HepG2 (cell line): ENCODE measurements around the gene ADCY5. TPM values are rescaled to one million over a fixed set of nuclear protein-coding genes. Genes with fewer than 3 reads are reported as not detected.

Experiments
- ATAC-seq: fragments of 200-7000 bp; cut with Tn5 transposase; 3 replicates; pipeline ENCODE4 v1.9.1; 2020; ENCODE audit warnings: mild to moderate bottlenecking, moderate library complexity
- BruUV-seq: library from RNA; stranded (reverse); fragments of 400-500 nt; replicated peaks from 2 replicates; lab custom pipeline; 2021; lab: Mats Ljungman, UMichigan
- CTCF ChIA-PET: fragments of 300-600 bp; formaldehyde crosslinking; extraction: SDS; loops from one replicate; lab custom pipeline; 2021; ENCODE audit warnings: low total read pairs, inconsistent platforms, low intra/inter-chr PET ratio; lab: Yijun Ruan, JAX
- POLR2A ChIA-PET: fragments of 350-600 bp; sonication (Branson Sonifier 250); formaldehyde crosslinking; loops from one replicate; lab custom pipeline; 2020; ENCODE audit warnings: antibody characterized with exemption, inconsistent platforms; lab: Yijun Ruan, JAX
- DNase-seq: peaks from one replicate; pipeline ENCODE4 v3.0.0-alpha.2; 2015; ENCODE audit warnings: low spot score
- FAIRE-seq: peaks from 3 replicates; lab custom pipeline; 2011; peaks lifted over from hg19 to GRCh38; lab: Jason Lieb, UNC
- H2AFZ ChIP-seq: one replicate; pipeline ENCODE4 v1.6.1; 2011; ENCODE audit warnings: low read length, inconsistent platforms
- H3K27ac ChIP-seq: fragments of 300-600 bp; 3 replicates; pipeline ENCODE4 v1.8.0; 2011; ENCODE audit warnings: mixed run types, mild to moderate bottlenecking, mixed read lengths, low read length, inconsistent platforms; ENCODE audit not compliant: insufficient read depth; ENCODE audit errors: extremely low read length
- H3K27me3 ChIP-seq, 2 experiments: fragments of 200-600 bp in 1 of 2; 2 replicates in 1 of 2; 3 replicates in 1 of 2; pipeline versions ENCODE4 v1.6.0 to v1.8.0; 2011; ENCODE audit warnings: low read length in 2 of 2, mild to moderate bottlenecking in 2 of 2, moderate library complexity in 2 of 2, inconsistent platforms in 1 of 2; ENCODE audit not compliant: insufficient read depth in 2 of 2, control insufficient read depth in 1 of 2
- H3K36me3 ChIP-seq, 2 experiments: fragments of 200-600 bp in 1 of 2; replicated peaks in 1 of 2; 2 replicates in 1 of 2; 3 replicates in 1 of 2; pipeline versions ENCODE4 v1.5.1 to v1.8.0; 2011; ENCODE audit warnings: low read length in 2 of 2, inconsistent platforms in 1 of 2; ENCODE audit not compliant: insufficient read depth in 2 of 2, control insufficient read depth in 1 of 2
- H3K4me1 ChIP-seq: 2 replicates; pipeline ENCODE4 v1.5.1; 2012; ENCODE audit warnings: low read length, inconsistent platforms; ENCODE audit not compliant: insufficient read depth
- H3K4me2 ChIP-seq: 2 replicates; pipeline ENCODE4 v1.6.0; 2011; ENCODE audit warnings: low read depth, low read length, inconsistent platforms
- H3K4me3 ChIP-seq, 3 experiments: fragments of 200-600 bp in 1 of 3; sonication (generic), shearing (Covaris generic) in 1 of 3; replicated peaks in 1 of 3; 2 replicates each; pipeline ENCODE4 v1.5.1; 2011 to 2016; ENCODE audit warnings: low read length in 3 of 3, inconsistent platforms in 2 of 3, low read depth in 2 of 3, mild to moderate bottlenecking in 2 of 3, control low read depth in 1 of 3, mixed read lengths in 1 of 3; ENCODE audit not compliant: insufficient read depth in 1 of 3
- H3K79me2 ChIP-seq: one replicate; pipeline ENCODE4 v1.6.1; 2011; ENCODE audit warnings: low read length, inconsistent platforms; ENCODE audit not compliant: insufficient read depth
- H3K9ac ChIP-seq: 2 replicates; pipeline ENCODE4 v1.6.0; 2011; ENCODE audit warnings: mild to moderate bottlenecking, low read depth, low read length, inconsistent platforms; ENCODE audit not compliant: insufficient read depth
- H3K9me3 ChIP-seq: 2 replicates; pipeline ENCODE4 v1.5.1; 2012; ENCODE audit warnings: mild to moderate bottlenecking, low read length
- H4K20me1 ChIP-seq: 2 replicates; pipeline ENCODE4 v1.6.0; 2011; ENCODE audit warnings: inconsistent platforms, mild to moderate bottlenecking, low read length, moderate library complexity; ENCODE audit not compliant: insufficient read depth
- GPBP1L1 ChIP-seq: sonication (generic); formaldehyde crosslinking; IDR thresholded peaks from 2 replicates; pipeline ENCODE4 v1.5.0; 2020; ENCODE audit warnings: mild to moderate bottlenecking, missing genetic modification reagents
- HNRNPH1 ChIP-seq: fragments of 200-400 bp; formaldehyde crosslinking; optimal IDR thresholded peaks from 2 replicates; pipeline ENCODE3; 2017; ENCODE audit warnings: mild to moderate bottlenecking, low read depth, low read length
- ISX ChIP-seq: sonication (generic); formaldehyde crosslinking; conservative IDR thresholded peaks from 2 replicates; pipeline ENCODE4 v1.5.0; 2020; ENCODE audit warnings: missing genetic modification reagents
- PCBP2 ChIP-seq: fragments of 200-400 bp; formaldehyde crosslinking; optimal IDR thresholded peaks from 2 replicates; pipeline ENCODE3; 2018; ENCODE audit warnings: low read length, low read depth; ENCODE audit not compliant: poor library complexity, severe bottlenecking
- POGZ ChIP-seq: sonication (generic); formaldehyde crosslinking; IDR thresholded peaks from 2 replicates; pipeline ENCODE4 v1.4.0; 2020; ENCODE audit warnings: mild to moderate bottlenecking, missing genetic modification reagents
- POLR2G ChIP-seq: fragments of 200-400 bp; formaldehyde crosslinking; IDR thresholded peaks from 2 replicates; pipeline ENCODE4 v1.6.1; 2018; ENCODE audit warnings: mild to moderate bottlenecking, low read depth, low read length, moderate library complexity
- ZNF576 ChIP-seq: sonication (generic); formaldehyde crosslinking; IDR thresholded peaks from 2 replicates; pipeline ENCODE4 v1.4.0; 2020; ENCODE audit warnings: mild to moderate bottlenecking, missing genetic modification reagents
- ZNF644 ChIP-seq: IDR thresholded peaks from 2 replicates; pipeline ENCODE4 v1.6.1; 2016; ENCODE audit warnings: low read depth
- WGBS: methylation state at CpG from one replicate; pipeline ENCODE4 v1.1.6; 2017; ENCODE audit warnings: low lambda C conversion rate; 5-methylcytosine and 5-hydroxymethylcytosine counted together
- in situ Hi-C: cut with HindIII; loops from 2 replicates; pipeline ENCODE4 v1.10.0; 2017; ENCODE audit warnings: low pct_unique_long_range_greater_than_20kb; ENCODE audit not compliant: extremely low pct_ligation_motif_present
- intact Hi-C: fragments of 100-400 bp; cut with micrococcal nuclease; formaldehyde crosslinking; loops from one replicate; pipeline ENCODE4 v1.10.0; 2022; ENCODE audit not compliant: unreplicated experiment
- polyA plus RNA-seq, 8 experiments: library from polyadenylated mRNA; depleted of rRNA in 3 of 8; stranded (reverse) in 7 of 8; unstranded in 1 of 8; fragments of >200 nt; fragmentation: Illumina TruSeq in 4 of 8; extraction: Trizol in 4 of 8; gene quantifications; 2 replicates each; pipeline versions ENCODE4 v1.2.1 to v1.2.3, GENCODE V29; 2011 to 2016; ENCODE audit warnings: low read depth in 4 of 8, missing spikeins in 1 of 8, mixed read lengths in 1 of 8; ENCODE audit not compliant: insufficient read depth in 1 of 8
- total RNA-seq, 5 experiments: library from RNA; depleted of rRNA; stranded (reverse); fragments of >200 nt; fragmentation: Illumina TruSeq; extraction: Trizol; gene quantifications; 2 replicates each; pipeline ENCODE4 v1.2.3, GENCODE V29; 2016; ENCODE audit warnings: low read depth in 1 of 5
- TF ChIP-seq, protein P1 (sequence below): sonication (generic); formaldehyde crosslinking; IDR thresholded peaks from 2 replicates; pipeline ENCODE4 v1.5.0; 2020; ENCODE audit warnings: mild to moderate bottlenecking, low read depth, missing genetic modification reagents, borderline replicate concordance

Gene ADCY5
- total and polyA plus RNA-seq, 2 of the 13 experiments (the other 11 are each of a cell fraction or from before 2014, with no cell fraction given) = not detected

DNA sequence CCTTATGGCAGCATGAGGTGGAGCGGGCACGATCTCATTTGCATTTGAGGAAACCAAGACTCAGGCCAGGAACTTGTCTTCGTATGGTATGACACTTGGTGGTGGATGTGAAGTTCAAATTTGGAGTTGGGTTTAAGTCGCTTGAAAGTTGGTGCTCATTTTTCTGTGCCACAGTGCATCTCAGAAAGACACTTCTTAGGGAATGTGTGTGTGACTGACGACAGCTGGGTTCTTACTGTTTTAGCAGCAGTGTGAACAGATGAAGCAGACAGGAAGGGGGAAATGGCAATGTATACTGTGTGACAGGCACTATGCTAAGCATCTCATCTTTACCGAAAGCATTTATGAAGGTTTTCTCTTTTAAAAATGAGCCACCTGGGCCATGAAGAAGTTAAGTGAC is 171.8 kb downstream of the ADCY5 start:
- DNase-seq (no peak), FAIRE-seq (no peak), ATAC-seq (no peak)
- Histone ChIP-seq H2AFZ (no peak overlapping the region), H3K27me3 (no peaks in the 10 kb centered on the region; a peak in 1 of 5 replicates), H4K20me1 (no peaks in the 10 kb centered on the region), H3K4me1 (no peaks in the 10 kb centered on the region), H3K4me3 (no peak overlapping the region), H3K27ac (no peak overlapping the region), H3K4me2 (no peak overlapping the region), H3K79me2 (no peaks in the 10 kb centered on the region), H3K9me3 (no peaks in the 10 kb centered on the region), H3K9ac (no peak overlapping the region), H3K36me3 (no peaks in the 10 kb centered on the region)
- POLR2A ChIA-PET = no interaction called here
- CTCF ChIA-PET = no interaction called here
- in situ Hi-C loops = no loop called here
- intact Hi-C loops = no loop called here
- 90% methylated on average over 6 of the region's 6 CpGs for WGBS
- TF ChIP-seq, protein P1, sequence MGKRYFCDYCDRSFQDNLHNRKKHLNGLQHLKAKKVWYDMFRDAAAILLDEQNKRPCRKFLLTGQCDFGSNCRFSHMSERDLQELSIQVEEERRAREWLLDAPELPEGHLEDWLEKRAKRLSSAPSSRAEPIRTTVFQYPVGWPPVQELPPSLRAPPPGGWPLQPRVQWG (CRISPR knock-in tag) = no peak
- TF ChIP-seq ZNF644 (CRISPR knock-in tag) (no peak), HNRNPH1 (no peak), POLR2G (no peak), ISX (CRISPR knock-in tag) (no peak), POGZ (CRISPR knock-in tag) (no peak), PCBP2 (no peak), GPBP1L1 (CRISPR knock-in tag) (no peak), ZNF576 (CRISPR knock-in tag) (no peak)
- no TSS peak for BruUV-seq
